Panc1 (cell line): ENCODE measurements around the gene DUSP14. TPM values are rescaled to one million over a fixed set of nuclear protein-coding genes. Genes with fewer than 3 reads are reported as not detected.
A peak's percentile ranks its signal among the peaks of the same experiment; 100 is the strongest.

Source experiments
- ATAC-seq: fragments of 200-7000 bp; cut with Tn5 transposase; 2 replicates; pipeline ENCODE4 v1.9.1; 2020; ENCODE audit warnings: mild to moderate bottlenecking, moderate library complexity
- BruUV-seq: library from RNA; stranded (reverse); fragments of 400-500 nt; replicated peaks from 2 replicates; lab custom pipeline; 2021; lab: Mats Ljungman, UMichigan
- CTCF ChIA-PET: fragments of 300-600 bp; sonication (Branson Sonifier 250); formaldehyde crosslinking; loops from one replicate; lab custom pipeline; 2022; ENCODE audit warnings: antibody characterized with exemption; lab: Charles Lee
- POLR2A ChIA-PET: fragments of 300-600 bp; sonication (Branson Sonifier 250); formaldehyde crosslinking; loops from one replicate; lab custom pipeline; 2022; ENCODE audit warnings: antibody characterized with exemption; lab: Charles Lee
- DNase-seq: peaks from one replicate; pipeline ENCODE4 v3.0.0-alpha.2; 2010; ENCODE audit warnings: low read depth, low spot score
- H3K27ac ChIP-seq: 2 replicates; pipeline ENCODE4 v1.5.1; 2011; ENCODE audit warnings: mild to moderate bottlenecking, low read length, inconsistent platforms
- H3K27me3 ChIP-seq: fragments of 200-500 bp; sonication (Bioruptor generic); 2 replicates; pipeline ENCODE4 v1.6.0; 2014; ENCODE audit warnings: low read length, inconsistent platforms; ENCODE audit not compliant: control insufficient read depth, insufficient read depth
- H3K36me3 ChIP-seq: fragments of 200-500 bp; sonication (Bioruptor generic); 2 replicates; pipeline ENCODE4 v1.5.1; 2014; ENCODE audit warnings: inconsistent platforms, mild to moderate bottlenecking, low read length, moderate library complexity; ENCODE audit not compliant: control insufficient read depth, insufficient read depth
- H3K4me1 ChIP-seq: 2 replicates; pipeline ENCODE4 v1.5.1; 2011; ENCODE audit warnings: inconsistent platforms, mild to moderate bottlenecking, low read length, moderate library complexity; ENCODE audit not compliant: control insufficient read depth, insufficient read depth
- H3K4me3 ChIP-seq, 2 experiments: 2 replicates each; pipeline ENCODE4 v1.5.1; 2011 to 2012; ENCODE audit warnings: low read depth in 2 of 2, low read length in 2 of 2, mild to moderate bottlenecking in 2 of 2, inconsistent platforms in 1 of 2, moderate library complexity in 1 of 2
- H3K9me3 ChIP-seq: fragments of 200-500 bp; sonication (Bioruptor generic); 2 replicates; pipeline ENCODE4 v1.5.1; 2014; ENCODE audit warnings: low read depth, mild to moderate bottlenecking, inconsistent platforms, low read length, moderate library complexity; ENCODE audit not compliant: control insufficient read depth, insufficient read depth
- CTCF ChIP-seq: fragments of 450-650 bp; IDR thresholded peaks from 2 replicates; pipeline ENCODE4 v1.5.1; 2017; ENCODE audit warnings: mild to moderate bottlenecking
- POLR2AphosphoS5 ChIP-seq: IDR thresholded peaks from 2 replicates; pipeline ENCODE4 v1.6.1; 2012; ENCODE audit warnings: mild to moderate bottlenecking, low read depth, low read length, moderate library complexity
- REST ChIP-seq, 2 experiments: IDR thresholded peaks; 2 replicates each; pipeline ENCODE4 v1.6.1; 2011 to 2012; ENCODE audit warnings: low read depth in 2 of 2, control low read depth in 1 of 2, low read length in 1 of 2, mild to moderate bottlenecking in 1 of 2, moderate library complexity in 1 of 2; ENCODE audit not compliant: insufficient read depth in 1 of 2
- SIN3A ChIP-seq: IDR thresholded peaks from 2 replicates; pipeline ENCODE4 v1.6.1; 2012; ENCODE audit warnings: low read depth, mild to moderate bottlenecking, low read length, moderate library complexity, borderline replicate concordance; ENCODE audit not compliant: insufficient read depth
- TCF7L2 ChIP-seq: IDR thresholded peaks from 2 replicates; pipeline ENCODE4 v1.6.1; 2011; ENCODE audit warnings: mild to moderate bottlenecking, low read depth, low read length, inconsistent platforms
- in situ Hi-C: cut with HindIII; loops from 2 replicates; pipeline ENCODE4 v1.10.0; 2016; ENCODE audit warnings: low sequenced_read_pairs, low pct_unique_long_range_greater_than_20kb
- intact Hi-C: fragments of 100-400 bp; cut with micrococcal nuclease; formaldehyde crosslinking; loops from one replicate; pipeline ENCODE4 v1.10.0; 2022; ENCODE audit not compliant: unreplicated experiment
- total RNA-seq: library from RNA; stranded (reverse); gene quantifications from one replicate; pipeline ENCODE4 v1.2.1, GENCODE V29; 2021; ENCODE audit not compliant: unreplicated experiment

DUSP14 gene
- total RNA-seq, 1 experiment from 2014 or later: 23.1 TPM

DNA sequence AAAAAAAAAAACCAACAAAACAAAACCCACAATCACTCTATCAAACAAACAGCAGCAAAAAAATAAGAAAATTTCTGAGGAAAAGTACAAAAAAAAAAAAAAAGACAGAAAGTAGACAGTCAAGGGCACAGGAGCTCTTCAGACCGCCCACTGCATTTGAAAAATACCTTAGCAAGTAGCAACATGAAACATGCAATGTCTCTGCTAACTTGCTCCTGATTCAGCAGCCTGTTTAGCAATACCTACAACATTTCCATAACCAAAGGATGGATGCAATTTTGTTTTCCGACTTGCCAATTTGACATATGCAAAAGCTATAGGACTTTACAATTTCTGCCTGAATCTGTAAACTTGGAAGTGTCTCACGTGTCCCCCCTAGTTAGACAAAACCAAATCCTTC is 62.1 kb downstream of the DUSP14 start:
- in situ Hi-C loops (no loop called here), intact Hi-C loops (no loop called here)
- BruUV-seq: no TSS peak
- H3K4me3 ChIP-seq: no peak overlapping the region
- no peaks in the 10 kb centered on the region for H3K4me1 ChIP-seq
- no peak overlapping the region for H3K27ac ChIP-seq
- no peak for ATAC-seq
- TF ChIP-seq SIN3A (no peak), REST (IDR thresholded peaks at IDR 0.05; ENCODE audit: insufficient read depth in 1 of 2, low read depth in 2 of 2, low read length in 1 of 2) (no peak), POLR2AphosphoS5 (no peak)
- ChIA-PET CTCF (interaction anchor here (0.7 kb wide), 1 partner anchor 8 kb away, joined by 6 read pairs; no protein-coding TSS in a partner anchor), POLR2A (interaction anchor here (0.7 kb wide), 1 partner anchor 188 kb away, joined by 8 read pairs; no protein-coding TSS in a partner anchor)
- no peaks in the 10 kb centered on the region for H3K27me3 ChIP-seq
- no peak for DNase-seq
- H3K36me3 ChIP-seq: peaks cover 2% of the 10 kb centered on the region
- no peaks in the 10 kb centered on the region for H3K9me3 ChIP-seq

DNA sequence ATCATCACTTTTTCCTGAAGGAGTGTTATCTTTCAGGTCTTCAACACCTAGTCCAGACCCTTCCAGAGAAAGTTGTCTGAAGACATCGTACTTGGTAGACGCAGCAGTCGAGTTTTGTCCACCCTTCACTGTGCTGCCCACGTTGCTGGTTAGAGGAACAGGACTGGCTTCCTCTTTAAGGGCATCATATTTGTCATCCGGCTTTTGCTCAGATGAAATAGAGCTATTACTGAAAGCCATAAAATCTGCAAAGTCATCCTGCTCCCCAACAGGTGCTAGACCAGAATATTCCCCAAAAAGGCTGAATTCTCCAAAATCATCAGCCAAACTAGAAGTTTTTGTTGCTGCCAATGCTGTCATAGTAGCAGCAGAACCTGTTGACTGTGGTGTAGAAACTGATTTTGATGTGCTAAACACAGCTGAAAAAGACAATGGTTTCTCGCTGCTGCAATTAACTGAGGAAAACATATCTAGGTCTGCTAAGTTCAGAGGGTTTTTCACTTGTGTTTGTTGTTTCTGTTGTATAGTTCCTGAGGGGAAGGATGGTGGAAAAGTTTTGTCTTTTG is 63.8 kb downstream of the DUSP14 start:
- no peak for DNase-seq
- TSS peak; percentile 63 for BruUV-seq
- CTCF ChIA-PET: interaction anchor here (0.6 kb wide), 1 partner anchor 60 kb away, joined by 3 read pairs; no protein-coding TSS in a partner anchor
- H3K4me1 ChIP-seq: no peaks in the 10 kb centered on the region
- ATAC-seq: no peak
- intact Hi-C loops (no loop called here), in situ Hi-C loops (no loop called here)
- no peaks in the 10 kb centered on the region for H3K9me3 ChIP-seq
- POLR2A ChIA-PET: no interaction called here
- no peak overlapping the region for H3K4me3 ChIP-seq
- TF ChIP-seq TCF7L2: no peak
- TF ChIP-seq SIN3A: no peak
- TF ChIP-seq POLR2AphosphoS5: no peak
- TF ChIP-seq CTCF: no peak
- TF ChIP-seq REST (IDR thresholded peaks at IDR 0.05; ENCODE audit: insufficient read depth in 1 of 2, low read depth in 2 of 2, low read length in 1 of 2): no peak
- H3K36me3 ChIP-seq: peaks cover 2% of the 10 kb centered on the region
- H3K27me3 ChIP-seq: no peaks in the 10 kb centered on the region
- H3K27ac ChIP-seq: no peak overlapping the region
